SK-N-SH (cell line): Measurements from ENCODE around the gene SH2B3. TPM values are rescaled to one million over a fixed set of nuclear protein-coding genes. Genes with fewer than 3 reads are reported as not detected.

Source experiments
- CTCF ChIA-PET: fragments of 300-600, 350-600 bp; formaldehyde crosslinking; extraction: SDS; loops from one replicate; lab custom pipeline; 2021; lab: Yijun Ruan, JAX
- POLR2A ChIA-PET: fragments of 350-600 bp; sonication (Branson Sonifier 250); formaldehyde crosslinking; extraction: SDS; loops from one replicate; lab custom pipeline; 2020; ENCODE audit warnings: antibody characterized with exemption, inconsistent platforms; lab: Yijun Ruan, JAX
- DNase-seq: peaks from one replicate; pipeline ENCODE4 v3.0.0; 2012
- H2AFZ ChIP-seq: fragments of 200-600 bp; sonication (generic); 2 replicates; pipeline ENCODE4 v1.8.1; 2016; ENCODE audit warnings: antibody characterized with exemption, mild to moderate bottlenecking, low read depth
- H3F3A ChIP-seq: fragments of 200-600 bp; sonication (generic); replicated peaks from 2 replicates; pipeline ENCODE3; 2016; ENCODE audit warnings: antibody characterized with exemption, mild to moderate bottlenecking; ENCODE audit not compliant: insufficient read depth
- H3K27ac ChIP-seq, 2 experiments: fragments of 200-500 bp in 1 of 2; fragments of 200-600 bp in 1 of 2; sonication (Bioruptor generic) in 1 of 2; sonication (generic), shearing (Covaris generic) in 1 of 2; 2 replicates each; pipeline versions ENCODE4 v1.5.1 to v1.6.1; 2014 to 2016; ENCODE audit warnings: low read depth in 2 of 2, inconsistent platforms in 1 of 2, low read length in 1 of 2, mild to moderate bottlenecking in 1 of 2, mixed read lengths in 1 of 2
- H3K27me3 ChIP-seq: fragments of 200-600 bp; sonication (generic), shearing (Covaris generic); 2 replicates; pipeline ENCODE4 v1.6.1; 2016; ENCODE audit warnings: mixed run types; ENCODE audit not compliant: insufficient read depth
- H3K36me3 ChIP-seq, 2 experiments: fragments of 200-500 bp in 1 of 2; fragments of 200-600 bp in 1 of 2; sonication (Bioruptor generic) in 1 of 2; sonication (generic) in 1 of 2; replicated peaks in 1 of 2; 2 replicates each; pipeline versions ENCODE3 to v1.5.1; 2014 to 2016; ENCODE audit warnings: low read length in 1 of 2, mild to moderate bottlenecking in 1 of 2; ENCODE audit not compliant: insufficient read depth in 2 of 2, control insufficient read depth in 1 of 2
- H3K4me1 ChIP-seq, 2 experiments: fragments of 200-500 bp in 1 of 2; fragments of 200-600 bp in 1 of 2; sonication (Bioruptor generic) in 1 of 2; sonication (generic), shearing (Covaris generic) in 1 of 2; 2 replicates each; pipeline versions ENCODE4 v1.5.1 to v1.6.1; 2014 to 2016; ENCODE audit warnings: low read depth in 1 of 2, low read length in 1 of 2, mixed run types in 1 of 2; ENCODE audit not compliant: insufficient read depth in 2 of 2, control insufficient read depth in 1 of 2
- H3K4me2 ChIP-seq: fragments of 200-600 bp; sonication (generic), shearing (Covaris generic); 2 replicates; pipeline ENCODE4 v1.6.1; 2017; ENCODE audit warnings: mixed run types
- H3K4me3 ChIP-seq, 2 experiments: fragments of 200-500 bp in 1 of 2; fragments of 200-600 bp in 1 of 2; sonication (Bioruptor generic) in 1 of 2; sonication (generic), shearing (Covaris generic) in 1 of 2; 2 replicates each; pipeline versions ENCODE4 v1.5.1 to v1.8.1; 2014 to 2016; ENCODE audit warnings: low read depth in 2 of 2, inconsistent platforms in 1 of 2, low read length in 1 of 2, mild to moderate bottlenecking in 1 of 2, mixed read lengths in 1 of 2, moderate library complexity in 1 of 2
- H3K79me2 ChIP-seq: fragments of 200-600 bp; sonication (generic); 2 replicates; pipeline ENCODE4 v1.8.1; 2017; ENCODE audit warnings: mild to moderate bottlenecking; ENCODE audit not compliant: insufficient read depth
- H3K9ac ChIP-seq: fragments of 200-600 bp; sonication (generic); 2 replicates; pipeline ENCODE4 v1.6.1; 2017; ENCODE audit warnings: mixed run types
- H3K9me2 ChIP-seq: fragments of 200-600 bp; sonication (generic); 2 replicates; pipeline ENCODE4 v1.6.1; 2017; ENCODE audit warnings: mixed run types
- H3K9me3 ChIP-seq: fragments of 200-600 bp; sonication (generic); 2 replicates; pipeline ENCODE4 v1.6.1; 2017; ENCODE audit warnings: mixed run types, mild to moderate bottlenecking, moderate library complexity
- H4K20me1 ChIP-seq: fragments of 200-600 bp; sonication (generic); 2 replicates; pipeline ENCODE4 v1.6.1; 2017; ENCODE audit warnings: mild to moderate bottlenecking, mixed run types; ENCODE audit not compliant: insufficient read depth
- ELF1 ChIP-seq: IDR thresholded peaks from 2 replicates; pipeline ENCODE4 v1.4.0; 2012
- EP300 ChIP-seq, 2 experiments: IDR thresholded peaks; 2 replicates each; pipeline versions ENCODE4 v1.4.0 to v1.6.1; 2012; ENCODE audit warnings: borderline replicate concordance in 1 of 2, low read depth in 1 of 2, low read length in 1 of 2
- FOXJ3 ChIP-seq: sonication (generic); formaldehyde crosslinking; IDR thresholded peaks from 2 replicates; pipeline ENCODE4 v1.5.1; 2020; ENCODE audit warnings: mild to moderate bottlenecking, missing genetic modification reagents
- GABPA ChIP-seq: IDR thresholded peaks from 2 replicates; pipeline ENCODE4 v1.4.0; 2012; ENCODE audit warnings: low read depth, mild to moderate bottlenecking
- MAX ChIP-seq: IDR thresholded peaks from 2 replicates; pipeline ENCODE4 v1.4.0; 2012; ENCODE audit warnings: low read depth
- NRF1 ChIP-seq: IDR thresholded peaks from 2 replicates; pipeline ENCODE4 v1.6.1; 2012; ENCODE audit warnings: low read depth, mild to moderate bottlenecking, low read length
- RAD21 ChIP-seq: IDR thresholded peaks from 2 replicates; pipeline ENCODE4 v1.6.1; 2012; ENCODE audit warnings: mild to moderate bottlenecking, low read length
- REST ChIP-seq: IDR thresholded peaks from 2 replicates; pipeline ENCODE4 v1.6.1; 2012; ENCODE audit warnings: mild to moderate bottlenecking, low read depth, low read length, moderate library complexity
- RFX5 ChIP-seq: IDR thresholded peaks from 2 replicates; pipeline ENCODE4 v1.6.1; 2012; ENCODE audit warnings: mild to moderate bottlenecking, improper control_type of control experiment, low read length
- RXRA ChIP-seq: IDR thresholded peaks from 2 replicates; pipeline ENCODE4 v1.4.0; 2012; ENCODE audit warnings: low read depth, mild to moderate bottlenecking, borderline replicate concordance
- SIN3A ChIP-seq: IDR thresholded peaks from 2 replicates; pipeline ENCODE4 v1.6.1; 2012; ENCODE audit warnings: low read depth, mild to moderate bottlenecking, low read length, moderate library complexity, borderline replicate concordance
- TAF1 ChIP-seq: IDR thresholded peaks from 2 replicates; pipeline ENCODE4 v1.6.1; 2012; ENCODE audit warnings: low read depth, mild to moderate bottlenecking, low read length, moderate library complexity, borderline replicate concordance
- USF2 ChIP-seq: fragments of 150-350 bp; IDR thresholded peaks from 2 replicates; pipeline ENCODE4 v1.6.1; 2017; ENCODE audit warnings: antibody characterized with exemption, low read length, low read depth, borderline replicate concordance
- WGBS: methylation state at CpG from one replicate; pipeline ENCODE4 v1.1.6; 2017; ENCODE audit warnings: low lambda C conversion rate; 5-methylcytosine and 5-hydroxymethylcytosine counted together
- polyA plus RNA-seq, 3 experiments: library from polyadenylated mRNA; depleted of rRNA; stranded (reverse); fragments of >200 nt; gene quantifications; 2 replicates each; pipeline ENCODE4 v1.2.3, GENCODE V29; 2012

Gene SH2B3
- polyA plus RNA-seq, 1 of the 3 experiments (the other 2 are of a cell fraction): 15.6 TPM

- 85% methylated on average over 5 of the region's 5 CpGs for WGBS
- DNase-seq: no peak
- no peaks in the 10 kb centered on the region for H3K9me2 ChIP-seq
- TF ChIP-seq ELF1: no peak
- no peak for TF ChIP-seq MAX
- TF ChIP-seq GABPA: no peak
- no peak for TF ChIP-seq EP300 (IDR thresholded peaks at IDR 0.05; ENCODE audit: borderline replicate concordance in 1 of 2, low read depth in 1 of 2, low read length in 1 of 2)
- TF ChIP-seq RXRA: no peak
- TF ChIP-seq FOXJ3: no peak
- TF ChIP-seq SIN3A: no peak
- no peak for TF ChIP-seq NRF1
- H3K27ac ChIP-seq: no peak overlapping the region
- H3K9me3 ChIP-seq: no peaks in the 10 kb centered on the region
- no peaks in the 10 kb centered on the region for H3F3A ChIP-seq
- POLR2A ChIA-PET: no interaction called here
- H3K36me3 ChIP-seq: peaks cover 0 to 3% of the 10 kb centered on the region in 2 experiments
- CTCF ChIA-PET: interaction anchor here (0.9 to 1.8 kb wide), 2 partner anchors 37 to 61 kb away, joined by 3 to 9 read pairs; no protein-coding TSS in a partner anchor
- no peak overlapping the region for H3K4me3 ChIP-seq
- H4K20me1 ChIP-seq: no peaks in the 10 kb centered on the region
- no peak overlapping the region for H2AFZ ChIP-seq
- H3K9ac ChIP-seq: no peak overlapping the region
- no peaks in the 10 kb centered on the region; a peak in 1 of 4 replicates for H3K4me1 ChIP-seq
- no peaks in the 10 kb centered on the region for H3K27me3 ChIP-seq
- no peak overlapping the region for H3K4me2 ChIP-seq
- no peaks in the 10 kb centered on the region for H3K79me2 ChIP-seq
Measured at GRCh38 chr12:111359914-111360276, 45.8 kb upstream of the SH2B3 start.

- H4K20me1 ChIP-seq: no peaks in the 10 kb centered on the region
- H3K27me3 ChIP-seq: no peaks in the 10 kb centered on the region
- WGBS: 80% methylated on average over 9 of the region's 9 CpGs
- H3K9me3 ChIP-seq: no peaks in the 10 kb centered on the region
- ChIA-PET CTCF (interaction anchor here (0.9 to 1.8 kb wide), 3 partner anchors 36 to 62 kb away, joined by 3 to 9 read pairs (median 3); no protein-coding TSS in a partner anchor), POLR2A (no interaction called here)
- H3K4me3 ChIP-seq: no peak overlapping the region
- no peaks in the 10 kb centered on the region for H3K9me2 ChIP-seq
- H3K4me1 ChIP-seq: no peaks in the 10 kb centered on the region; a peak in 1 of 4 replicates
- H3K9ac ChIP-seq: no peak overlapping the region
- H3K27ac ChIP-seq: no peak overlapping the region
- no peaks in the 10 kb centered on the region for H3F3A ChIP-seq
- no peak for DNase-seq
- TF ChIP-seq REST (no peak), USF2 (no peak), RAD21 (no peak), TAF1 (no peak), ELF1 (no peak), RFX5 (no peak)
- TF ChIP-seq, all 33 proteins: peak for 0
- Histone ChIP-seq H2AFZ (no peak overlapping the region), H3K4me2 (no peak overlapping the region), H3K79me2 (no peaks in the 10 kb centered on the region), H3K36me3 (peaks cover 0 to 5% of the 10 kb centered on the region in 2 experiments)
Measured at GRCh38 chr12:111360325-111360930, 45.3 kb upstream of the SH2B3 start.
